Measurements from ENCODE around the gene TAS2R41.

Gene TAS2R41

DNA sequence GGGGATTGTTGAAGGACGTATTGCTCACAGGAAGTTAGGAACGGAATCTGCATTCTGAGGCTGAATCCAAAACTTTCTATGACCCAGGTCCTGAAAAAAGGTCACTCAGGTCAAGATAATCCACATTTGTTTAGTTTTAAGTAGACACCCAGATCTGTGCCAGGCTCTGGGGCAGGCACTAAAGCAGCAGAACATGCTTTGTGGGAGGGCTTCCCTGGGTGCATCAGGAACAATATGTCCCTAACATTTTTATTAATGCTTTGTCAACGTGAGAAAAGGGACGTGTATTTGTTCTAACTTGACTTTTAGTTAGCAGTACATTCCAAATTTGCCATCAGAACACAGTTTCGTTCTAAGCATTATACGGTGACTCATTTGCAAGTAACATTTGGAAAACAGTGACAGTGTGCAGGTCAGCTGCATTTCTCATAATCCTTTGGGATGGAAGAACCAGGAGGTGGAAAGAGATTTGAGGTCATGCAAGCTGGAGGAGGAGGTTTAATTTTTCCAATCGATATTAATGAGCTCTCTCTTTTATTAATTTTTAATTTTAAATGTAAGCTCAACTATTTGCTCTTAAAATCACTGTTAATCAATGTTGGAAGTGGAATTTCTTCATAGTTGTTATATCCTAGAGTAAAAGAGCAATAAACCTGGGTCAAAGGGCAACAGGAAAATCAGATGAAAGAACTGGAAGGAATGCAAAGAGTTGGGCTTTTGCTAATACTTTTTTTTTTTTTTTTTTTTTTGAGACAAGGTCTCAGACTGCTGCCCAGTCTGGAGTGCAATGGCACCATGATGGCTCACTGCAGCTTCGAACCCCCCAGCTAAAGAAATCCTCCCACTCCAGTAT, 35.0 kb downstream of the TAS2R41 start:
- H3K27me3 ChIP-seq (ENCODE audit: control insufficient read depth, low read length): peaks cover 3% of the 10 kb centered on the region; the same call in 1 of the 2 replicates
- H3K79me2 ChIP-seq (ENCODE audit: control insufficient read depth, low read length): no peaks in the 10 kb centered on the region
- TF ChIP-seq, protein P1, sequence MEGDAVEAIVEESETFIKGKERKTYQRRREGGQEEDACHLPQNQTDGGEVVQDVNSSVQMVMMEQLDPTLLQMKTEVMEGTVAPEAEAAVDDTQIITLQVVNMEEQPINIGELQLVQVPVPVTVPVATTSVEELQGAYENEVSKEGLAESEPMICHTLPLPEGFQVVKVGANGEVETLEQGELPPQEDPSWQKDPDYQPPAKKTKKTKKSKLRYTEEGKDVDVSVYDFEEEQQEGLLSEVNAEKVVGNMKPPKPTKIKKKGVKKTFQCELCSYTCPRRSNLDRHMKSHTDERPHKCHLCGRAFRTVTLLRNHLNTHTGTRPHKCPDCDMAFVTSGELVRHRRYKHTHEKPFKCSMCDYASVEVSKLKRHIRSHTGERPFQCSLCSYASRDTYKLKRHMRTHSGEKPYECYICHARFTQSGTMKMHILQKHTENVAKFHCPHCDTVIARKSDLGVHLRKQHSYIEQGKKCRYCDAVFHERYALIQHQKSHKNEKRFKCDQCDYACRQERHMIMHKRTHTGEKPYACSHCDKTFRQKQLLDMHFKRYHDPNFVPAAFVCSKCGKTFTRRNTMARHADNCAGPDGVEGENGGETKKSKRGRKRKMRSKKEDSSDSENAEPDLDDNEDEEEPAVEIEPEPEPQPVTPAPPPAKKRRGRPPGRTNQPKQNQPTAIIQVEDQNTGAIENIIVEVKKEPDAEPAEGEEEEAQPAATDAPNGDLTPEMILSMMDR (IDR thresholded peaks at IDR 0.05; ENCODE audit: low read depth, low read length, poor library complexity, severe bottlenecking): no peak
- TF ChIP-seq EZH2phosphoT487 (IDR thresholded peaks at IDR 0.05; ENCODE audit: borderline replicate concordance, low read length): no peak
- no peaks in the 10 kb centered on the region for H3K4me1 ChIP-seq (ENCODE audit: control insufficient read depth, low read length)
- no peaks in the 10 kb centered on the region for H3K36me3 ChIP-seq (ENCODE audit: control insufficient read depth, low read length)
- no peaks in the 10 kb centered on the region for H3F3A ChIP-seq (ENCODE audit: control insufficient read depth, insufficient read depth)
- no peak overlapping the region for H3K4me3 ChIP-seq (ENCODE audit: low read length)
- no peak overlapping the region for H3K27ac ChIP-seq (ENCODE audit: low read depth, low read length)
- no peaks in the 10 kb centered on the region for H3K9me2 ChIP-seq (replicated peaks; ENCODE audit: control insufficient read depth, low read length)
- no peaks in the 10 kb centered on the region for H4K20me1 ChIP-seq (ENCODE audit: control insufficient read depth, insufficient read depth, low read depth, low read length)
- H3K9me3 ChIP-seq (ENCODE audit: control insufficient read depth, insufficient read depth, low read length): no peaks in the 10 kb centered on the region
- H3K4me2 ChIP-seq (ENCODE audit: low read length): no peak overlapping the region

DNA sequence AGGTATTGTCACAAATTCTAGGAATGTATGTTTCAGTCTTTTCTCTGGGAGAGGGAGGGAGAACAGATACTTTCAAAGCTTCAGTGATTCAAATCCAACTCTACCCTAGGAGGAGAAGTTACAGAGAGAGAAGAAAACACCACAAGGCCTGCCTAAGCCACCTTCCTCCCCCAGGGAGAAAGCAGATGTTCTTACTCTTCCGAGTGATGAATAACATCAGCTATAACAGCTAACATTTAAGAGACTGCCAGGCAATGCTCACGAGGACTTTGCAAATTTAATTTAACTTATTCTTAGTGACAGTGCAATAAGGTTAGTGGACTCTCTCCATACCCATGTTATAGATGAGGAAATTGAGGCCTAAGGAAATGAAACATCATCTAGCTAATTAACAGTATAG, 36.8 kb downstream of the TAS2R41 start:
- no peak for TF ChIP-seq EZH2phosphoT487 (IDR thresholded peaks at IDR 0.05; ENCODE audit: borderline replicate concordance, low read length)
- TF ChIP-seq, protein P1 (IDR thresholded peaks at IDR 0.05; ENCODE audit: low read depth, low read length, poor library complexity, severe bottlenecking): no peak
- Histone ChIP-seq H4K20me1 (ENCODE audit: control insufficient read depth, insufficient read depth, low read depth, low read length) (no peaks in the 10 kb centered on the region), H3K9me2 (replicated peaks; ENCODE audit: control insufficient read depth, low read length) (no peaks in the 10 kb centered on the region; the same call in 1 of the 2 replicates), H3K4me2 (ENCODE audit: low read length) (no peak overlapping the region), H3K36me3 (ENCODE audit: control insufficient read depth, low read length) (no peaks in the 10 kb centered on the region), H3K27ac (ENCODE audit: low read depth, low read length) (no peak overlapping the region), H3K79me2 (ENCODE audit: control insufficient read depth, low read length) (no peaks in the 10 kb centered on the region), H3K9me3 (ENCODE audit: control insufficient read depth, insufficient read depth, low read length) (no peaks in the 10 kb centered on the region), H3K27me3 (ENCODE audit: control insufficient read depth, low read length) (peaks cover 3% of the 10 kb centered on the region; the same call in 1 of the 2 replicates), H3F3A (ENCODE audit: control insufficient read depth, insufficient read depth) (no peaks in the 10 kb centered on the region), H3K4me3 (ENCODE audit: low read length) (no peak overlapping the region), H3K4me1 (ENCODE audit: control insufficient read depth, low read length) (no peaks in the 10 kb centered on the region)

DNA sequence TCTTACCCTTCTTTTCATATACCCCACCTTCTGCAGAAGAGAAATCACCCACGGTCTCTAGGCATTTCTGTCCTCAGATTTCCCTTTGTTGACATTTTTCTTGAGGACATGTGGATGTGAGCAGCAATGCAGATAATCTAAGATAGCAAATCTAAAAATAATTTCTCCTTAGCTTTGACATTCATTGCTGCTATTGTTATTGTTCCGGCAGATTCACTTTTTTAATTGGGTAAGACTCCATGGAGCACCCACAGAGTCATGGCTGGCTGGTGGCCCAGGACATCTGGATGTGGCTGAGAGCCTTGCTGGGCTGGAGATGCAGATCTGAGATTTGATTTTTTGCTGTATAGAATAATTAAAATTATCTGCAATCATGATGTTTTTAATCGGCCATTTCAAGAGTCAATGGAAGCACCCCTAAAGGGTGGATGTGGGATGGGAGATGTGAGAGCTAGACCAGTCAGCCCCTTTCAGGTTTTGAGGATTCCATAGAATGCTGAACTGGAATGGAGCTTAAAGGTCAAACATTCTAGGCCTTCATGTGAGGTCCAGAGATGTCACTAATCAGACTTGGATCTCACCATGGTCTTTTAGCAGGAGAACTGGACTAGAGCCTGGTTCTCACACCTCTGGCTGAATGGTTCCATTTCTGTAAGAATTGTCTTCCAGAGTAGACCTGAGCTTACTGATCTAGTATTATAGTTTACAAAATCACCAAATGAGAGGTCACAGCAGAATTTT, 37.5 kb downstream of the TAS2R41 start:
- no peaks in the 10 kb centered on the region for H3K36me3 ChIP-seq (ENCODE audit: control insufficient read depth, low read length)
- no peaks in the 10 kb centered on the region for H4K20me1 ChIP-seq (ENCODE audit: control insufficient read depth, insufficient read depth, low read depth, low read length)
- no peak overlapping the region for H3K4me3 ChIP-seq (ENCODE audit: low read length)
- H3K27me3 ChIP-seq (ENCODE audit: control insufficient read depth, low read length): peaks cover 3% of the 10 kb centered on the region; the same call in 1 of the 2 replicates
- H3K9me2 ChIP-seq (replicated peaks; ENCODE audit: control insufficient read depth, low read length): no peaks in the 10 kb centered on the region; the same call in 1 of the 2 replicates
- H3K9me3 ChIP-seq (ENCODE audit: control insufficient read depth, insufficient read depth, low read length): no peaks in the 10 kb centered on the region
- no peak for TF ChIP-seq EZH2phosphoT487 (IDR thresholded peaks at IDR 0.05; ENCODE audit: borderline replicate concordance, low read length)
- TF ChIP-seq, protein P1 (IDR thresholded peaks at IDR 0.05; ENCODE audit: low read depth, low read length, poor library complexity, severe bottlenecking): no peak
- no peak overlapping the region for H3K27ac ChIP-seq (ENCODE audit: low read depth, low read length)
- no peak overlapping the region for H3K4me2 ChIP-seq (ENCODE audit: low read length)
- H3F3A ChIP-seq (ENCODE audit: control insufficient read depth, insufficient read depth): no peaks in the 10 kb centered on the region
- no peaks in the 10 kb centered on the region for H3K4me1 ChIP-seq (ENCODE audit: control insufficient read depth, low read length)
- H3K79me2 ChIP-seq (ENCODE audit: control insufficient read depth, low read length): no peaks in the 10 kb centered on the region
